Stomach (tissue), 9 donors: Measurements from ENCODE around the gene MSI2. TPM values are rescaled to one million over a fixed set of nuclear protein-coding genes. Genes with fewer than 3 reads are reported as not detected.

Experiments used
- DNase-seq, 2 donors: peaks; one replicate each; pipeline versions ENCODE4 v3.0.0 to v3.0.0-alpha.2; 2013 to 2019
- H3K27ac ChIP-seq, 5 donors: fragments of 200-600 bp in 4 of 5; sonication (generic) in 4 of 5; one replicate each; pipeline ENCODE4 v1.5.1; 2013 to 2019; ENCODE audit warnings: mild to moderate bottlenecking in 1 of 5, moderate library complexity in 1 of 5
- H3K27me3 ChIP-seq, 3 donors: fragments of 200-600 bp; sonication (generic); one replicate each; pipeline ENCODE4 v1.5.1; 2017 to 2019; ENCODE audit warnings: mixed run types in 1 of 3
- H3K36me3 ChIP-seq, 4 donors: fragments of 200-600 bp; sonication (generic); 1 replicate in 3 of 4; 2 replicates in 1 of 4; pipeline ENCODE4 v1.5.1; 2016 to 2019
- H3K4me1 ChIP-seq, 4 donors: fragments of 200-600 bp; sonication (generic); one replicate each; pipeline ENCODE4 v1.5.1; 2016 to 2019
- H3K4me3 ChIP-seq, 4 donors: fragments of 200-600 bp; sonication (generic) in 3 of 4; one replicate each; pipeline ENCODE4 v1.5.1; 2016 to 2019; ENCODE audit warnings: mild to moderate bottlenecking in 1 of 4
- H3K9me3 ChIP-seq, 4 donors: fragments of 200-600 bp; sonication (generic); one replicate each; pipeline ENCODE4 v1.5.1; 2016 to 2019
- CTCF ChIP-seq, 7 experiments: fragments of 450-650 bp in 4 of 7; fragments of 200-600 bp in 3 of 7; sonication (generic) in 3 of 7; IDR thresholded peaks; one replicate each; pipeline ENCODE4 v1.5.1; 2016 to 2019; ENCODE audit warnings: antibody characterized with exemption in 7 of 7, control low read depth in 2 of 7, mild to moderate bottlenecking in 1 of 7
- EP300 ChIP-seq: sonication (generic); formaldehyde crosslinking; IDR thresholded peaks from one replicate; pipeline ENCODE4 v1.6.1; 2017; ENCODE audit warnings: antibody characterized with exemption
- POLR2A ChIP-seq, 4 donors: fragments of 450-650 bp; IDR thresholded peaks; one replicate each; pipeline ENCODE4 v1.6.1; 2016; ENCODE audit warnings: antibody characterized with exemption in 4 of 4, control low read depth in 2 of 4, mild to moderate bottlenecking in 1 of 4, moderate library complexity in 1 of 4
- POLR2AphosphoS5 ChIP-seq, 3 donors: sonication (generic); formaldehyde crosslinking; IDR thresholded peaks; one replicate each; pipeline ENCODE4 v1.6.1; 2016; ENCODE audit warnings: antibody characterized with exemption in 3 of 3
- WGBS, 5 donors: extraction: QIAGEN DNeasy Blood & Tissue Kit in 3 of 5; methylation state at CpG; one replicate each; pipeline versions ENCODE4 v1.1.5 to v1.1.7; 2013 to 2018; 5-methylcytosine and 5-hydroxymethylcytosine counted together
- intact Hi-C: fragments of 100-400 bp; cut with DNase I; formaldehyde crosslinking; loops from one replicate; pipeline ENCODE4 v1.15.1; 2023; ENCODE audit warnings: low total_unique reads
- polyA plus RNA-seq, 3 donors: library from polyadenylated mRNA; stranded (reverse); fragments of 200-250 nt; gene quantifications; one replicate each; pipeline ENCODE4 v1.2.3, GENCODE V29; 2013
- total RNA-seq, 5 donors: library from RNA; depleted of rRNA; stranded (reverse); fragments of >200 nt; gene quantifications; one replicate each; pipeline versions ENCODE4 v1.1.0 to v1.2.3, GENCODE V29; 2014 to 2016
- donor health status: healthy with polysubstance abuse.
- donor health status: Bipolar disorder and iron deficiency.
- donor health status: healthy.

MSI2 gene
- total and polyA plus RNA-seq, 8 donors = 8.3 to 72.4 (median 22.9) TPM

DNA sequence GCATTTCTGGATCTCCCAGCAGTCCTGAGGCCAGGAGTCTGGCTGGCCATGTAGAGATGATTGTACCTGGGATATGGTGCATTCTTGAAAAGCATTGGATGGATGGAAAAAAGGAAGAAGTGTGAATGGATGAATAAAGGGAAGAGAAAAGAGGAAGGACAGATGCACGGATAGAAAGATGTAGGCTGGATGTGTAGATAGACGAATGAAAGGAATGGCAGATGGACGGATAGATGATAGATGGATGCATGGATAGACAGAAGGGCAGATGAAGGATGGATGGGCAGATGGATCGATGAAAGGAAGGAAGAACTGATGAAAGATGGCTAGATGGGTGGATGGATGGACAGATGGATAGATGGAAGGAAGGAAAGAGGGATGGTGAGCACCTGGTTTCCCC is 210.9 kb downstream of the MSI2 start:
- TF ChIP-seq CTCF (IDR thresholded peaks at IDR 0.05) = no peak
- TF ChIP-seq POLR2A (IDR thresholded peaks at IDR 0.05) = no peak
- no peak for TF ChIP-seq EP300
- H3K4me1 ChIP-seq = peaks cover 0 to 8% (median 0%) of the 10 kb centered on the region in 4 donors
- H3K9me3 ChIP-seq = no peaks in the 10 kb centered on the region
- H3K4me3 ChIP-seq = no peak overlapping the region
- 87 to 98% (median 94%) methylated on average over 4 of the region's 4 CpGs for WGBS, 5 donors
- no peaks in the 10 kb centered on the region for H3K27me3 ChIP-seq
- DNase-seq = no peak
- H3K27ac ChIP-seq = no peak overlapping the region
- intact Hi-C loops = no loop called here
- H3K36me3 ChIP-seq = no peaks in the 10 kb centered on the region

GRCh38 chr17:57467801-57468200 is 211.5 kb downstream of the MSI2 start:
- Histone ChIP-seq H3K27me3 (no peaks in the 10 kb centered on the region), H3K36me3 (no peaks in the 10 kb centered on the region), H3K4me3 (no peak overlapping the region), H3K4me1 (peaks cover 0 to 8% (median 0%) of the 10 kb centered on the region in 4 donors), H3K9me3 (no peaks in the 10 kb centered on the region), H3K27ac (no peak overlapping the region)
- intact Hi-C loops = no loop called here
- no peak for TF ChIP-seq EP300
- TF ChIP-seq CTCF (IDR thresholded peaks at IDR 0.05) = no peak
- TF ChIP-seq POLR2A (IDR thresholded peaks at IDR 0.05) = no peak
- no peak for TF ChIP-seq POLR2AphosphoS5 (IDR thresholded peaks at IDR 0.05)
- WGBS, 5 donors = 91 to 96% (median 92%) methylated on average over 4 to 5 of the region's 5 CpGs
- DNase-seq = no peak

- no peaks in the 10 kb centered on the region for H3K27me3 ChIP-seq
- no peaks in the 10 kb centered on the region for H3K9me3 ChIP-seq
- intact Hi-C loops = no loop called here
- H3K4me3 ChIP-seq = no peak overlapping the region
- TF ChIP-seq CTCF (IDR thresholded peaks at IDR 0.05) (no peak), POLR2A (IDR thresholded peaks at IDR 0.05) (no peak), EP300 (no peak), POLR2AphosphoS5 (IDR thresholded peaks at IDR 0.05) (no peak)
- H3K4me1 ChIP-seq = peaks cover 0 to 11% (median 4%) of the 10 kb centered on the region in 4 donors
- WGBS, 5 donors = 86 to 93% (median 89%) methylated on average over 9 of the region's 9 CpGs
- H3K27ac ChIP-seq = no peak overlapping the region
- no peak for DNase-seq
- no peaks in the 10 kb centered on the region for H3K36me3 ChIP-seq
Measured at GRCh38 chr17:57468932-57469775, 212.8 kb downstream of the MSI2 start.

DNA sequence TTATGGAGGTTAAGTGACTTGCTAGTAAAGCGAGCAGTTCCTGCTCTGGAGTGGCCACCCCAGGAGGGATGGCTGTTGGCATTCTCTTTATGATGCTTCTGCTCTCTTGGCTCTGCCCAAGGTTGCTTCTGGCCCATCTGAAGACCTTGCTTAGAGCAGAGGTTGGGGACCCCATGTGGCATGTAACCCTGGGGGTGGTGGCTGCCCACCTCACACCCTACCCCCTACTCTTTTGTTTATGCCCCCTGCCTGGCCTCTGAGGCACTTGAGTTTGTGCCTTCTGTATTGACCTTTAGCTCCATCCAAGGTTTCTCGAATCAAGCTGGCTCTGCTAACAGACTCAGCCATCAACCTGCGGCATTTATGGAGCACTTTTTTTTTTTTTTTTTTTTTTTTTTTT is 214.6 kb downstream of the MSI2 start:
- intact Hi-C loops = no loop called here
- Histone ChIP-seq H3K36me3 (no peaks in the 10 kb centered on the region), H3K9me3 (no peaks in the 10 kb centered on the region), H3K4me3 (no peak overlapping the region), H3K27me3 (no peaks in the 10 kb centered on the region), H3K27ac (no peak overlapping the region), H3K4me1 (peaks cover 0 to 11% (median 4%) of the 10 kb centered on the region in 4 donors)
- DNase-seq = no peak
- TF ChIP-seq CTCF (IDR thresholded peaks at IDR 0.05) (no peak), POLR2AphosphoS5 (IDR thresholded peaks at IDR 0.05) (no peak), EP300 (no peak), POLR2A (IDR thresholded peaks at IDR 0.05) (no peak)
- WGBS, 5 donors = 83 to 93% (median 91%) methylated on average over 3 of the region's 3 CpGs
